ENCODE measurements around the gene EFNA4.

The EFNA4 gene

GRCh38 chr1:155032886-155033285 is 30.7 kb upstream of the EFNA4 start:
- DNase-seq (ENCODE audit: low spot score): no peak
- WGBS, 2 donors (ENCODE audit: extremely low coverage in 2 of 2, insufficient read length in 2 of 2, insufficient replicate concordance in 1 of 2): no CpG with 5 or more reads among the region's 12 CpGs
- Histone ChIP-seq H3K27ac (replicated peaks; ENCODE audit: low read length) (no peak overlapping the region), H3K23ac (ENCODE audit: low read depth, low read length, poor library complexity) (no peak overlapping the region), H3K18ac (ENCODE audit: low read length) (no peak overlapping the region), H3K4me2 (ENCODE audit: insufficient read depth, low read length, poor library complexity, severe bottlenecking) (no peak overlapping the region), H3K27me3 (ENCODE audit: control insufficient read depth in 3 of 3, insufficient read depth in 3 of 3, low read depth in 1 of 3, low read length in 3 of 3) (no peaks in the 10 kb centered on the region), H4K91ac (ENCODE audit: low read depth, low read length, poor library complexity) (no peak overlapping the region), H3K4me3 (ENCODE audit: low read length in 2 of 2) (no peak overlapping the region), H2BK15ac (ENCODE audit: low read length) (no peak overlapping the region), H4K8ac (ENCODE audit: low read depth, low read length) (no peak overlapping the region), H3K79me1 (ENCODE audit: low read depth, low read length) (no peaks in the 10 kb centered on the region), H3K4ac (ENCODE audit: low read length) (no peak overlapping the region), H3K4me1 (ENCODE audit: control insufficient read depth in 2 of 2, insufficient read depth in 1 of 2, low read depth in 1 of 2, low read length in 2 of 2) (peaks cover 2 to 5% of the 10 kb centered on the region in 2 donors), H2AK5ac (ENCODE audit: low read depth, low read length) (no peak overlapping the region), H3K9me3 (replicated peaks in 1 of 2; ENCODE audit: control insufficient read depth in 2 of 2, insufficient read depth in 1 of 2, low read depth in 1 of 2, low read length in 2 of 2) (no peaks in the 10 kb centered on the region), H3K14ac (ENCODE audit: low read length) (no peak overlapping the region), H2AFZ (ENCODE audit: low read length) (no peak overlapping the region), H3K9ac (ENCODE audit: low read depth, low read length, poor library complexity) (no peak overlapping the region), H2BK5ac (ENCODE audit: low read length) (no peak overlapping the region), H2BK12ac (ENCODE audit: low read length) (no peak overlapping the region), H3K36me3 (replicated peaks in 1 of 2; ENCODE audit: control insufficient read depth in 2 of 2, insufficient read depth in 2 of 2, low read length in 2 of 2) (no peaks in the 10 kb centered on the region), H2BK120ac (ENCODE audit: low read depth, low read length) (no peak overlapping the region)

DNA sequence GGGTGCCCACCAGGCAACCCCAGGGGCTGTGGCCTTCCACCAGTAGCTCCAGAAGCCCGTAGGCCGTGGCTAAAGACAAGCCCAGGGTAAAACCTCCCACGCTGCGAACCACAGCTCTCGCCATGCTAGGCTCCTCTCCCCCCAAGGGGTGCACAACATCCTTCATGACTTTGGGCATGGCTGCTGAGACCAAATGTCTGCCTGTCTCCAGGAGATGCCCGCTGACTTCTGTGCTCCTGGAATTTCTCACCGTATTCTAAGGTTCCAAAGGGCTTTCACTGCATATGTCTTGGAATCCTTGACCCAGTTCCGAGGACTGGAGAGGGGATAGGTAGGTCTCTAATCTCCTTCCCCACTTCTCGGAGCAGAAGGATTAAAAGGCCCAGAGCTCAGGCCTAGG is 30.0 kb upstream of the EFNA4 start, which contains the start of the genes DCST1 and DCST2:
TSS of gene DCST1 (plus strand) at position 301 of the 400 bp plus-strand sequence. CDS start 213 bp downstream, outside the sequence.
TSS of gene DCST2 (minus strand) at position 258 of the 400 bp plus-strand sequence. CDS start at position 178, 80 bp downstream.
- Histone ChIP-seq H3K4me2 (ENCODE audit: insufficient read depth, low read length, poor library complexity, severe bottlenecking) (no peak within 1 kb of the TSS), H4K8ac (ENCODE audit: low read depth, low read length) (no peak within 1 kb of the TSS), H2BK120ac (ENCODE audit: low read depth, low read length) (no peak within 1 kb of the TSS), H3K4me1 (ENCODE audit: control insufficient read depth in 2 of 2, insufficient read depth in 1 of 2, low read depth in 1 of 2, low read length in 2 of 2) (peaks cover 2 to 7% of the 10 kb centered on the region in 2 donors), H3K36me3 (replicated peaks in 1 of 2; ENCODE audit: control insufficient read depth in 2 of 2, insufficient read depth in 2 of 2, low read length in 2 of 2) (no peaks in the 10 kb centered on the region), H3K27me3 (ENCODE audit: control insufficient read depth in 3 of 3, insufficient read depth in 3 of 3, low read depth in 1 of 3, low read length in 3 of 3) (no peaks in the 10 kb centered on the region), H3K9me3 (replicated peaks in 1 of 2; ENCODE audit: control insufficient read depth in 2 of 2, insufficient read depth in 1 of 2, low read depth in 1 of 2, low read length in 2 of 2) (no peaks in the 10 kb centered on the region), H3K4ac (ENCODE audit: low read length) (no peak within 1 kb of the TSS), H4K91ac (ENCODE audit: low read depth, low read length, poor library complexity) (no peak within 1 kb of the TSS), H3K79me1 (ENCODE audit: low read depth, low read length) (no peaks in the 10 kb centered on the region), H3K4me3 (ENCODE audit: low read length in 2 of 2) (no peak within 1 kb of the TSS), H3K14ac (ENCODE audit: low read length) (no peak within 1 kb of the TSS), H2AFZ (ENCODE audit: low read length) (no peak within 1 kb of the TSS), H2BK12ac (ENCODE audit: low read length) (no peak within 1 kb of the TSS), H3K27ac (replicated peaks; ENCODE audit: low read length) (no peak within 1 kb of the TSS), H2BK5ac (ENCODE audit: low read length) (no peak within 1 kb of the TSS), H3K18ac (ENCODE audit: low read length) (peak within 1 kb of the TSS; percentile 54), H2BK15ac (ENCODE audit: low read length) (peak within 1 kb of the TSS; percentile 56), H3K23ac (ENCODE audit: low read depth, low read length, poor library complexity) (no peak within 1 kb of the TSS), H3K9ac (ENCODE audit: low read depth, low read length, poor library complexity) (no peak within 1 kb of the TSS), H2AK5ac (ENCODE audit: low read depth, low read length) (peak within 1 kb of the TSS; percentile 79)
- DNase-seq (ENCODE audit: low spot score): no peak
- WGBS, 2 donors (ENCODE audit: extremely low coverage in 2 of 2, insufficient read length in 2 of 2, insufficient replicate concordance in 1 of 2): no CpG with 5 or more reads among the region's 9 CpGs

DNA sequence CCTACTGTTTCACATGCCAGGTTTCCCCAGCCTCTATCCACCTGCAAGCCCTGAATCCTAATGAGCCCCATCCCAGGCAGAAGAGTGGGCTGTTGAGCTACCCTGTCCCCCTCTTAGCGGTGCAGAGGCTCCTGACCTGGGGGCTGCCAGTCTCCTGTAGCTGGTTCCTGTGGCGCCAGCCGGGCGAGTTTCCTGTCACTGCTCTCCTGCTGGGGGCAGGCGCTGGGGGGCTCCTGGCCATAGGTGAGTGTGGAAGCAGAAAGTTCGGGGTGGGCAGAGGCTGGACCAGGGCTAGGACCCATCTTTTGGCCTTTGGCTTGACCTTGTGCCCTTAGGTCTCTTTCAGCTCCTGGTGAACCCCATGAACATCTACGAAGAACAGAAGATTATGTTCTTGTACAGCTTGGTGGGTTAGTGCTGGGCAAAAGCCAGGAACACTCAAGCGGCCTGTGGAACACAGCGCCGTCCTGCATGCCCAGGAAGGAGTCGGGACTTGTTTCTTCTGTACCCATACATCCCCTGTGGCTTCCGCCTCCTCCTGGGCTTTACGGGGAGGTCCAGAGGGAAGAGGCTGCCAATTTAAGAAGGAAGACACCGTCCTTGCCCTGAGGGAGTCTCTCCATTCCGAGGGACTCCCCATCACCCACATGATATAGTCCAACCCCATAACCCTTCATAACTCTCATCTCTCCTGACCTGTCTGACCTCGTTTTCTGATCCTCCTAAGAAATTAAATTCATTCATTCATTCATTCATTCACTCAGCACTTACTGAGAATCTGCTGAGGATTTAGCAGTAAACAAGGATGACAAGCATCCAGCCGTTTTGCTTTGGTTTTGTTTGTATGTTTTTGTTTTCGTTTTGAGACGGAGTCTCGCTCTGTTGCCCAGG is 29.0 kb upstream of the EFNA4 start:
- peak overlapping the region; percentile 54 for H3K18ac ChIP-seq (ENCODE audit: low read length)
- H3K4me2 ChIP-seq (ENCODE audit: insufficient read depth, low read length, poor library complexity, severe bottlenecking): no peak overlapping the region
- H3K9me3 ChIP-seq (replicated peaks in 1 of 2; ENCODE audit: control insufficient read depth in 2 of 2, insufficient read depth in 1 of 2, low read depth in 1 of 2, low read length in 2 of 2): no peaks in the 10 kb centered on the region
- H3K4ac ChIP-seq (ENCODE audit: low read length): no peak overlapping the region
- WGBS, 2 donors (ENCODE audit: extremely low coverage in 2 of 2, insufficient read length in 2 of 2, insufficient replicate concordance in 1 of 2): no CpG with 5 or more reads among the region's 20 CpGs
- no peak overlapping the region for H3K23ac ChIP-seq (ENCODE audit: low read depth, low read length, poor library complexity)
- no peak overlapping the region for H2BK120ac ChIP-seq (ENCODE audit: low read depth, low read length)
- H3K9ac ChIP-seq (ENCODE audit: low read depth, low read length, poor library complexity): no peak overlapping the region
- no peak overlapping the region for H3K27ac ChIP-seq (replicated peaks; ENCODE audit: low read length)
- no peak overlapping the region for H2BK5ac ChIP-seq (ENCODE audit: low read length)
- no peak overlapping the region for H4K8ac ChIP-seq (ENCODE audit: low read depth, low read length)
- H3K79me1 ChIP-seq (ENCODE audit: low read depth, low read length): no peaks in the 10 kb centered on the region
- no peak overlapping the region for H4K91ac ChIP-seq (ENCODE audit: low read depth, low read length, poor library complexity)
- H3K4me1 ChIP-seq (ENCODE audit: control insufficient read depth in 2 of 2, insufficient read depth in 1 of 2, low read depth in 1 of 2, low read length in 2 of 2): peaks cover 2 to 9% of the 10 kb centered on the region in 2 donors
- no peaks in the 10 kb centered on the region for H3K36me3 ChIP-seq (replicated peaks in 1 of 2; ENCODE audit: control insufficient read depth in 2 of 2, insufficient read depth in 2 of 2, low read length in 2 of 2)
- H3K27me3 ChIP-seq (ENCODE audit: control insufficient read depth in 3 of 3, insufficient read depth in 3 of 3, low read depth in 1 of 3, low read length in 3 of 3): no peaks in the 10 kb centered on the region
- no peak overlapping the region for H3K14ac ChIP-seq (ENCODE audit: low read length)
- peak overlapping the region; percentile 79 for H2AK5ac ChIP-seq (ENCODE audit: low read depth, low read length)
- H3K4me3 ChIP-seq (ENCODE audit: low read length in 2 of 2): no peak overlapping the region
- no peak for DNase-seq (ENCODE audit: low spot score)
- no peak overlapping the region for H2AFZ ChIP-seq (ENCODE audit: low read length)
- no peak overlapping the region for H2BK12ac ChIP-seq (ENCODE audit: low read length)
- H2BK15ac ChIP-seq (ENCODE audit: low read length): peak overlapping the region; percentile 56

GRCh38 chr1:155035936-155036335 is 27.6 kb upstream of the EFNA4 start:
- no peak overlapping the region for H3K4ac ChIP-seq (ENCODE audit: low read length)
- no peak overlapping the region for H2BK15ac ChIP-seq (ENCODE audit: low read length)
- H3K36me3 ChIP-seq (replicated peaks in 1 of 2; ENCODE audit: control insufficient read depth in 2 of 2, insufficient read depth in 2 of 2, low read length in 2 of 2): no peaks in the 10 kb centered on the region
- H4K91ac ChIP-seq (ENCODE audit: low read depth, low read length, poor library complexity): no peak overlapping the region
- no peaks in the 10 kb centered on the region for H3K79me1 ChIP-seq (ENCODE audit: low read depth, low read length)
- H2BK5ac ChIP-seq (ENCODE audit: low read length): no peak overlapping the region
- DNase-seq (ENCODE audit: low spot score): no peak
- H3K27ac ChIP-seq (replicated peaks; ENCODE audit: low read length): no peak overlapping the region
- WGBS, 2 donors (ENCODE audit: extremely low coverage in 2 of 2, insufficient read length in 2 of 2, insufficient replicate concordance in 1 of 2): no CpG with 5 or more reads among the region's 2 CpGs
- no peak overlapping the region for H2AFZ ChIP-seq (ENCODE audit: low read length)
- no peak overlapping the region for H2BK12ac ChIP-seq (ENCODE audit: low read length)
- H3K23ac ChIP-seq (ENCODE audit: low read depth, low read length, poor library complexity): no peak overlapping the region
- H3K4me1 ChIP-seq (ENCODE audit: control insufficient read depth in 2 of 2, insufficient read depth in 1 of 2, low read depth in 1 of 2, low read length in 2 of 2): peaks cover 2 to 9% of the 10 kb centered on the region in 2 donors
- H3K27me3 ChIP-seq (ENCODE audit: control insufficient read depth in 3 of 3, insufficient read depth in 3 of 3, low read depth in 1 of 3, low read length in 3 of 3): no peaks in the 10 kb centered on the region
- H3K4me3 ChIP-seq (ENCODE audit: low read length in 2 of 2): no peak overlapping the region
- H3K9ac ChIP-seq (ENCODE audit: low read depth, low read length, poor library complexity): no peak overlapping the region
- no peaks in the 10 kb centered on the region for H3K9me3 ChIP-seq (replicated peaks in 1 of 2; ENCODE audit: control insufficient read depth in 2 of 2, insufficient read depth in 1 of 2, low read depth in 1 of 2, low read length in 2 of 2)
- H3K18ac ChIP-seq (ENCODE audit: low read length): no peak overlapping the region
- no peak overlapping the region for H3K4me2 ChIP-seq (ENCODE audit: insufficient read depth, low read length, poor library complexity, severe bottlenecking)
- H2AK5ac ChIP-seq (ENCODE audit: low read depth, low read length): no peak overlapping the region
- H3K14ac ChIP-seq (ENCODE audit: low read length): no peak overlapping the region
- H2BK120ac ChIP-seq (ENCODE audit: low read depth, low read length): no peak overlapping the region
- no peak overlapping the region for H4K8ac ChIP-seq (ENCODE audit: low read depth, low read length)
